NCI-H1105 treated with DMSO at 0.1 percent for 48 hours (cell line): ENCODE results near the gene MYMK.

ENCODE experiments used
- DNase-seq: peaks from one replicate; lab custom pipeline; 2025; lab: John Stamatoyannopoulos, UW

The MYMK gene

DNA sequence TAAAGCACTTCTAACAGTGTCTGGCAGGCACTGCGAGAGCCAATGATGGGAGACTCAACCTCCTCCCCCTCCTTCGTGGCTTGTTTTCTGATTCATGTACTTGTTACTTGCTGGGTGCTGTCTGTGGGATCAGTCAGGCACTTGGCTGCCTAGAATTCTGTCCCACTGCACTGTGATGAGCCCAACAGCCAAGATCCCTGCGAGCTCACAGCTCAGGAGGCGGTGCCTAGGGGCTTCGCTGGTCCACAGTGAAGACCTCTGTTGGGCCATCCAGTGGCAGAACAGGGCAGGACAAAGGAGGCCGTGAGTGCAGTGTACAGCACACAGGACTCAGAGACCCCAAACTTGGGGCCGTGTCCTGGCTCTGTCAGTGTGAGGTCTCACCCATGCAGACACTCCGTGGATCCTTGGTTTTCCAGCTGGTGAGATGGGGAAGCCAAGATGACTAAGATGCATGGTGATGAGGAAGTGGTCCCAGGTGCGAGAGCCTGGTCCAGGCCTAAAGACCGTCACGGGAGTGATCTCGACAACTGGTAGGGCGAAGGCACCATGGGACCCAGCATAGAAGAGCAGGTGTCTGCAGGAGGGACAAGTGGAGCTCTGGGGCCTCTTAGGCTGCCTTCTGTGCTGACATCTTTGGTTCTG, 19.5 kb downstream of the MYMK start:
- no peak for DNase-seq

DNA sequence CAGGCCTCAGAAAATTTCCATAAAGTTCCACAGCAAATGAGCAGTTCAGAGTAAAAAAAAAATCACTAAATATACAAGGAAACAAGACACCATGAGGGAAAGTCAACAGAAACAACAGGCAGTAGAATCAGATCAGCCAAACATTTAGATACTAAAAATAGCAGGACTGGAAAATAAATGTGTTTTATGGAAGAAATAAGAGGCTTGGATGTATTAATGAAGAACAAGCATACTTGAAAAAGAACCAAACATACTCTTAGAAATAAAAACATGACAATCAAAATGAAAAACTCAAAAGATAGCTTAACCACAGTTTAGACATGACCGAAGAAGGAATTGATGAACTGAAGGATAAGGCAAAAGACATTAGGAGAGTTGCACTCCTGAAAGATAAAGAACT, 22.6 kb downstream of the MYMK start:
- DNase-seq, result no peak

DNA sequence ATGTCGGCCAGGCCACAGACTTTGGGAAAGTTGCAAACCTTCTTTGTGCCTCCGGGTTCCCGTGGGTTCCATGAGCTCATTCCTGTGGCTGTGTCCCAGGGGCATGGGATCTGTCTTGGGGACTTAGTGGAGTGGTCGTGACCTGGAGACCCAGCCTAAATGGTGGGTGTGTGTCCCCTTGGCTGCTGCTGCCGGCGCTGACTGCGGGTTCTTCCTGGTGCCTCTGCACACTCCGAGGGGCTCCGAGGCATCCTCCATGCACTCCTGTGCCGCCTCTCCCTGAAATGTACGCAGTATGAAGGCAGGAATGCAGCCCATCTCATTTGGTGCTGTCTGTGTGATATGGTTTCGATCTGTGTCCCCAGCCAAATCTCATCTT, 24.9 kb downstream of the MYMK start:
- no peak for DNase-seq

DNA sequence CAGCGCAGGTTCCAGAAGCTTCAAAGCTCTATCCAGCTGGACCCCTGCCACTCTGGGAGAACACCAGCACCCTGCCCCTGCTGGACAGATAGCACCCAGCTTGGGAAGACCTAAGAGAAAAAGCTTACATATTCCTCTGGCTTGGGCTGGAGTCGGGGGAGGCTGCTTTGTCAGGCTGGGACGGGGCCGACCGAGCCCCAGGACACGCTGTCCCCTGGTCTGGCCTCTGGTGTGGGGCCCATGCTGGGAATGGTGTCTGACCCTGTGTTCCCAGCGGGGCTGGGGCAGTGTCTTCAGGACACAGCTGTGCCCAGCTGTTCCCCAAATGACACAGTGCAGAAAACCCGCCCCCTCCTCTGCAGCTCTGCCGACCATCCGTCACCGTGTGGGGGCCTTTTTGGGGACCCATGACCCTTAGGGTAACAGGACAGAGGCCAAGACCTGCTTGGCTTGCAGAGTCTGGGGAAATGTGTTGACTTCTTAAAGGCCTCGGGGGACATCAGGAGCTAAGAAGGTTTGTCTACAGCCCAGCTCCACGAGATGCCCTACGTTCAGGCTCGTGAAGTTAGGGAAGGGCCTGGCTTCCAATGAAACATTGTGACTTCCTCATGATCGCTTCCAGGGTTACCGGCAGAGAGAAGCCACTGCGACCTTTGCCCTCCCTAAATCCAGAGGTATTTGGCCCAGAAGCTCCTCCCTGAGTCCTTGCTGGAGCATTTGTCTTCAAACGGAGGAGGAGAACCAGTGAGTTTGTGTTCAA, 25.4 kb downstream of the MYMK start:
- no peak for DNase-seq

DNA sequence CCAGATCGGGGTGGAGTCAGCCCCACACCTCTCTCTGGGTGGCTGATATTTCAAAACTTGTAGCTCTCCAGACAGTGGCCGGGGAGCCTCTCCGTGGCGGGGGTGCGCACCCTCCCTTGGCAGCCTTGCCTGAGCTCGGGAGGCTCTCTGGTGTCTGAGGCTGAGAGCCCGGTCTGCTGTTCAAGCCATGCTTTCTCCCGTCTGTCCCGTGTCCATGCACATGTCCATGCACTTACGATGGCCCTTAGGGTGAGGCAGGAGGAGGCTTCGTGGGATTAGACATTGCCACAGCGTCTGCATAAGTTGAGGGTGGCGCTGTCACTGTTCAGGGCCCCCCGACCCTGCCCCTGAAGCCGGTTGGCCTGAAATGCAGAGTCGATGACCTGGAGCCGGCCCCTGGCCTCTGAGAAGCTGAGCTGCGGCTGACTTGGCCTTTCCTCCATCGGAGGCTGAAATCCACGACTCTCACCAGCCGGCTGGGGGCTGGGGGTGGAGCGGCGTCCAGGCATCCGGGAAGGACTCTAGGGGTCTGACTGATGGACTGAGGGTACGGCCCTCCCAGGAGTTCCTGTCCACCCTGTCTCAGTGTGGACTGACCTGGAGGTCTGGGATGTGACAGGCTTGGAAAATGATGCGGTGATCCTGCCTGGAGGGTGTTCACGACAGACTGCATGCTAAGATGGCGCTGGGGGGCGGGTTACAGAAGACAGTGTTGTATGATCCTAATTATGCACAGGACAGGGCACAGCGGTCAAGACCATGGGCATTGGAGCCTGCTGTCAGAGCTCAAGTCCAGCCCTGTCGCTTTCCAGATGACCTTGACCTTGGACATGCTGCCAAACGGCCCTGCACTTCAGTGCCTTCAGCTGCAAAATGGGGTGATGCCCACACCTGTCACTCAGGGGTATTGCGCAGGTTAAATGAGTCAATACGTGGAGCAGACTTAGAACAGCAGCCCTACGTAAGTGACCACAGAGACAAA, 27.6 kb downstream of the MYMK start:
- no peak for DNase-seq

DNA sequence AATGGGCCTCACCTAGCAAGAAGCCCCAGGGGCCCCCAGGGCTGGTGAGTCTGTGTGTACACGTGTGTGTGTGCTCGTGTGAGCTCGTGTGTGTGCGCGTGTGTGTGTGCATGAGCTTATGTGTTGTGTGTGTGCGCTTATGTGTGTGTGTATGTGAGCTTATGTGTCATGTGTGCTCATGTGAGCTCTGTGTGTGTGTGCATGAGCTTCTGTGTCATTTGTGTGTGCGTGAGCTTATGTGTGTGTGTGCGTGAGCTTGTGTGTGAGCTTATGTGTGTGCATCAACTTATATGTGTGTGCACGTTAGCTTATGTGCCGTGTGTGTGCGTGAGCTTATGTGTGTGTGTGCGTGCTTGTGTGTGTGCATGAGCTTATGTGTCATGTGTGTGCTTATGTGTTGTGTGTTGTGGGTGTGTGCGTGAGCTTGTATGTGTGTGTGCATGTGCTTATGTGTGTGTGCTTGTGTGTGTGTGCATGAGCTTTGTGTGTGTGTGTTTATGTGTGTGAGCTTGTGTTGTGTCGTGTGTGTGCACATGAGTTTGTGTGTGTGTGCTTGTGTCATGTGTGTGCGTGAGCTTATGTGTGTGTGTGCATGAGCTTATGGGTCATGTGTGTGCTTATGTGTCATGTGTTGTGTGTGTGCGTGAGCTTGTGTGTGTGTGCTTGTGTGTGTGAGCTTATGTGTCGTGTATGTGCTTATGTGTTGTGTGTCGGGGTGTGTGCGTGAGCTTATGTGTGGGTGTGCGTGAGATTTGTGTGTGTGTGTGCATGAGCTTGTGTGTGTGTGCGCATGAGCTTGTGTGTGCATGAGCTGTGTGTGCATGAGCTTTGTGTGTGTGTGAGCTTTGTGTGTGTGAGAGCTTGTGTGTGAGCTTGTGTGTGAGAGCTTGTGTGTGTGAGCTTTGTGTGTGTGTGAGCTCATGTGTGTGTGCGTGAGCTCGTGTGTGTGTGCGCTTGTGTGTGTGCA, 29.1 kb downstream of the MYMK start:
- DNase-seq, result no peak

DNA sequence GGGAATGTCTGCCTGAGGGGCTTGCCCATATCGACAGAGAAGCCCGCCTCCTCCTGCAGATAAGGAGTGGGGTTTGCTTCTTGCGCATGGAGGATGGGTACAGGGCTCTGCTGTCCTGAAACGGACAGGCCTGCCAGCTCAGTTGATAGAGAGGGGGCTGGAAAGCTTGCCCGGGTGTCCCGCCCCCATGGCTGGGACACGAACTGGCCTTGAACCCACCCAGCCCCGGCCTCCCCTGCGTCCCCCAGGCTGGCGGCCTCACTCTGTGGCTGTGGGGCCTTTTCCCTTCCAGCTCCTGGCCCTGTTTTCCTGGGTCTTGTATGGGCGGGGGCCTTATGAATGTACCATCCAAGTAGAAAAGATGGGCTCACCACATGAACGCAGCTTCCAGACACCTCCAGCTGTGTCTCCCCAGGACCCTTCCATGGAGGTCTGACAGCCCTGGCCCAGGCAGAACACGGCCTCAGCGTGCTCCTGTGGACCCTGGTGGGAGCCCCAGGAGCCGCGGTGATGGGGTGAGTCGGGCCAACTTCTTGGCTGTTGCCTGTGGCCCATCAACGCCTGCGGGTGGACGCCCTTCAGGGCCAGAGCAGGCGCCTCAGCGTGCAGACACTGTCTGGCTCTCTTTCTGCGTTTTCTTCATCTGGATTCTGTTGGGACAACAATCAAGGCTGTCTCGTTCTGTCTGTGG, 30.0 kb downstream of the MYMK start:
- DNase-seq, result no peak

DNA sequence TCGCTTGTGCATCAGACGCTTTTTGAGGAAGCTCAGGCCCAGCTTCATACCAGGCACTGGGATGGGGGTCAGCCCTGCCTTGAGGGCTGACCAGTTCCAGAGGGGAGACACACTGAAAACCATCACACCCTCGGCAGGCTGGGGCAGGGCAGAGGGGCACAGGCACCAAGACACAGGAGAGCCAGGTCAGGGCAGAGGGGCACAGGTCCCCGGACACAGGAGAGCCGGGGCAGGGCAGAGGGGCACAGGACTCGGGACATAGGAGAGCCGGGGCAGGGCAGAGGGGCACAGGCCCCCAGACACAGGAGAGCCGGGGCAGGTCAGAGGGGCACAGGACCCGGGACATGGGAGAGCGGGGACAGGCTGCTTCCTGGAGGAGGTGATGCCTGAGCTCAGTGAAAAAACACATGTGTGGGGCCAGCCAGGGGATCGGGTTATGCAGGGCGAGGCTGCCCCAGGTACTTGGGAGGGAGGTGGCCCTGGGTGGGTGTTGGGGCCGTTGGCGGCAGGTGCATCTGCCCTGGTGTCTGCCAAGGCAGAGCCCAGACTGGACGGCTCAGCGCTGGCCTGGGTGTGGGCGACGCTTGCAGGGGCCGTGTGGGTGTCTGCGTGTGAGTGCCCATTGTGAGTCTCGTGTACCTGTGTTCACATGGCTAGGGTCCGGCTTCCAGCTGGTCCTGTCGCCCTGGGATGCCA, 30.8 kb downstream of the MYMK start:
- no peak for DNase-seq

DNA sequence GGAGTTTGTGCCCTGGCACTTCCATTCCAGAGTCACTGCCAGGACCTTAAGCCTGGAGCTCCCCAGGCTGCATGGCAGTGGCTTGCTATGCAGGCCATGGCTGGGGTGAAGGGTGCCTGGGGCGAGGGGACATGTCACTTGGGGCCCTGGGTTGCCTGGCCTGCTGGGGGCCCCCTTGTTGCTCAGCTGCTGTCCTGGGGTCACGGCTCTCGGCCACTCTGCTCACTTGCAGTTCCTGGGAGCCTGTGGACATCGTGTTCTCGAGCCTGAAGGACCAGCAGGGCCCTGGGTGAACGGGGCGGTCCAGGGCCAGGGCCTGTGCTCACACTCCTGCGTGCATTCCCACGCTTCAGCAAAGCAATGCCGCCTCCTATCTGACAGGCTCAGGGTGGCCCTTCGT, 31.3 kb downstream of the MYMK start:
- DNase-seq, result no peak

DNA sequence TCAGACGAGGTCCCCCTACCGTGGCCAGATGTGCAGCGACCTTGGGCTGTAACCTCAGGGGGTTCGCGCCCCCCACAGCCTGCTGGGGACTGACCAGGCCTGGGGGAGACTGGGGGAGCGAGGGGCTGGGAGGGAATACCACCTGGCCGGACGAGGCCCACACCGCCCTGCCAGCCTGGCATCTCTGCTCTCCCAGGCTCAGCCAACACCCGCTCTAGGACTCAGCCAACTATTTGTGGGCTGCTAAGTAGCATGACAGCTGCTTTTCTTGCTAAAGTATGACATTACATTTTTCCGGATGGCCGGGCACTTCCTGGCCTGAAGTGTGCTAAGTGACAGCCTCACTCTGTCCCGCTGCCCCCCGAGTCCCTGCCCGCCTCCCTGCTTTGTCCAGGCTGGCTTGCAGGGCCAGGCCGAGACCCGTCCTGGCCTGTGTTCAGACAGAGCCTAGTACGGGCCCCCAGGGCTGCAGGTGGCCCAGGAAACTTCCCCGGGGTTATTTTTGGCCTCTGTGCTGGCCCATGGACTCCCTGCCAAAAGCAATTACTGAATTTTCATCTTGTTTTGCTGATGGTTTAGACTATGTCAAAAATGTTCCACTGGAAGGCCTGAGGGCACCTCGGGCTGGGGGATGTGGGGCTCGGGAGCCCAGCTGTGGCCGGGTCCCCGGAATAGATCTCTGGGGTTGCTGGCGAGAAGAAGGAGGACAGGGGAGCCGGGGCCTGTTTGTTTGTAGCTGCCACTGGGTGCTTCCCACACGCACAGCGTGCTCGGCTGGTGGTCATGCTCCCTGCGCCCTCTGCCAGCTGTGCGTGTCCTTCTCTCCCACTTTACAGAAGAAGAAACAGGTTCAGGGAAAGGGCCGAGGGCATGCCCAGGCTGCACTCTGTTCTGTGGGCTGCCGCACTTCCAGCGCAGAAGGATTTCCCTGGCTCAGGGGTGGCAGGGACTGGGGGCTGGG, 32.4 kb downstream of the MYMK start:
- no peak for DNase-seq

DNA sequence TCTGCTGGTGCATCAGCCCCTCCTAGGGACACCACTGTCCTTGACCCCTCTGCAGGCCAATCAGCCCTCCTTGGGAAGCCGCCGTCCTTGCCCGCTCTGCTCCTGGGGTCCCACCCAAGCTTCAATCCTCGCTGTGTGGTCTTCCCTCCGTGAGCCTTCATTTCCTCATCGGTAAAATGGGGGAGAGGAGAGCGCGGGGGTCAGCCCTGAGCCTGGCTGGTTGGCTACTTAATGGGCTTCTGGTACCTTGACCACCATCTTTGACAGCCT, 33.2 kb downstream of the MYMK start:
- DNase-seq, result no peak

DNA sequence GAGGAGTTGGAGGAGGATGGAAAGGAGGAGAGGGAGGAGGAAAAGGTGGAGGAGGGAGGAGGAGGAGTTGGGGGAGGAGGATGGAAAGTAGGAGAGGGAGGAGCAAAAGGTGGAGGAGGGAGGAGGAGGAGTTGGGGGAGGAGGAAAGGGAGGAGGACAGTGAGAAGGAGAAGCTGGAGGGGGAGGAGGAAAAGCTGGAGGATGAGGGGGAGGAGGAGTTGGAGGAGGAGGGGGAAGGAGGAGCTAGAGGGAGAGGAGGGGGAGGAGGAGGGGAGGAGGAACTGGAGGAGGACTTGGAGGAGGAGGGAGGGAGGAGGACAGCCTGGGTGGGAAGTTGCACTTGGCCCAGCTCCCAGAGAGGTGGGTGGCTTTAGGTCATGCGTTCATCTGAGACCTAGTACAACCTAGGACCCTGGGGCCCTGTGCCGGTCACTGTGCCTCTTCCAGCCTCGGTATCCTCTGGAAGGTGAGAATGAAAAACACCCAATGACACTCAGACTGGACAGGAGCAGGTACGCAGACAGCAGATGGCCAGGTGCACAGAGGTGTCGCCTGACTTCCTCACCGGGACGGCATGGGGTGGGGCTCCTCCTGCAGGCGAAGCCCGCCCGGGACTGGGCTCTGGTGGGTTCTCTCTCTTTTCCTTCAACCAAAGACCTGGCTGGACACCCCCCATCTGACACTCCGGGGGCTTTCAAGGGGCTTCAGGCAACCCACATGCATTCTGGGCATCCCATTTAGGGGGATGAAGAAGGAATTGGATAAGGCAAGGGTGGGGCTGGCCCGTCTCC, 33.7 kb downstream of the MYMK start:
- DNase-seq, result no peak

DNA sequence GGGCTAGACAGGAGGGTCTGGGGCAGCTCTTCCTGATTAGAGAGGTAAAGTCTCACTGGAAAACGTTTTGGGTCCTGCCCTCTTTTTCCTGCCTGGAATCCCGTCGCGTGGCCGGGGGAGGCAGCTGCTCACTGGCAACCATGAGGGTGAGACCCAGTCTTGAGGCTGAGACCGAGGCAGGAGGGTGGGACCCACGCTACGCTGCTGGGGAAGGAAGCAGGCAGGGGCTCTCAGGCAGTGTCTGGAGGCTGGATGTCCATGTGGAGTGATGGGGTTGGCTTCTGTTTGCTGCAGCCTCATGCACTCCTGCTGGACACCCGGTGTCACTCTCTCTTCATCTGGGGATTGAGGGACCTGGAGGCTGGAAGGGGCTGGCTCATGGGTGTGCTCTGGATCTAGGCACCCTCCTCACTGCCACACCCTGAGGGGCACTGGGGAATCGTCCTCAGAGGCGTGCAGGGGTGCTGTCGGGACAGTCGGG, 34.5 kb downstream of the MYMK start:
- no peak for DNase-seq

DNA sequence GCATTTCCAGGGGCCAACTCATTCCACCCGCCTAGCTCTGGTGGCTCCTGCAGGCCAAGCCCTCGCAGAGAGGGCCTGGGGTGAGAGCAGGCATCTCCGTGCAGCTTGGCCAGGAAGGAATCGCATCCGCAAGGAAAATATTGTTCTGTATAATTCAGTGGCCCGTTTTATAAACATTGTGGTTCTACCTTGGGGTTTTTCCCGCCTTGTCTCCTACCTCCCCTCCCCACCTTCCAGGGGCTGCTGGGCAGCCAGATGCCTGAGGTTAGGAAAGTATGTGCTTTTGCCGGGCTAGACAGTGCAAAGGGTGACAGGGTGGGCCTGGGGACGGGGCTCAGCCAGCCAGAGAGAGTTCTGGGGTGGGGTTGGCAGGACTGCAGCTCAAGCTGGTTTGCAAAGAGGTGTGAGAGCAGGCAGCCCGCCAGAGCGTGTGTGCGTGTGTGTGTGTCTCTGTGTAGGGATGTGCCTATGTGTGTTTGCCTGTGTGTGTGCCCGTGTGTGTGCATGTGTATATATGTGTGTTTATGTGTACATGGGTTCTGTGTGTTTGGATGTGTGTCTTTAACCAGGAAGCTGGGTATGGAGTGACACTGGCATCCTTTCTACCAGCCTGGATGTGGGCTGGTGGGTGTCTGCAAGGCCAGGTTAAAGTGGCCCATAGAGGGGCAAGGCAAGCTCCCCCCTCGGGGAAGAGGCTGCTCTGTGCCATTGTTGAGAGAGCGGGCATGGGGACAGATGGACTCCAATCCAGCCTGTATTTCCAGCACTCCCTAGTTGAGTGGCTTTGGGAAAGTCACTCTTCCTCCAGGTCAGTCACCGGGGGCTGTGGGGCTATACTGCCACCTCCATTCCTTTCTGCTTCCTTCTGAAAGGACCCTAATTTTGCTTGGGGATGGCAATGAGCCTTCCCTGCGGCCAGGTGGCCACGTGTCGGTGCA, 35.2 kb downstream of the MYMK start:
- no peak for DNase-seq

DNA sequence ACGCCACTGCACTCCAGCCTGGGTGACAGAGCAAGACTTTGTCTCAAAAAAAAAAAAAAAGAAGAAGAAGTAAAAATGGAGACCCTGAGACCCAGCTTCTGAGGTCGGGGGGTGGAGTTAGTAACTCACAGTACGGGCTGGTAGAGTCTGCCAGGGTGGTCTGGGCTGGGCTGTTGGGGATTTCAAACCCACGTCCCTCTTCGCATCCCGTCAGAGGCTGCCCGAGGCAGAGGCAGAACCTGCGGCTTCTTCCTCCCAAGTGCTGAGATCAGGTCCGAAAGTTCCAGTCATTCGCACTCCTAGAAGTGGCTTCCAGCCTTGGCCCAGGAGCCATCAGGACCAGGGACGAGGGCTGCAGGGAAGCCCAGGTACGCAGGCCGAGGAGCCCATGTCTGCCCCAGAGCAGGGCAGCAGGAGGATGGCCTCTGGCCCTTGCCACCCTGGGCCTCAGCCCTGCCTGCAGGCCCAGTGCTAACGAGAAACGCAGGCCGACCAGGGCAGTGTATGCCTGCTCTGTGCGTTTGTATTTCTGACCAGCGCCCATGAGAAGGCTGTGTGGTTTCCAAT, 36.0 kb downstream of the MYMK start:
- DNase-seq, result no peak

DNA sequence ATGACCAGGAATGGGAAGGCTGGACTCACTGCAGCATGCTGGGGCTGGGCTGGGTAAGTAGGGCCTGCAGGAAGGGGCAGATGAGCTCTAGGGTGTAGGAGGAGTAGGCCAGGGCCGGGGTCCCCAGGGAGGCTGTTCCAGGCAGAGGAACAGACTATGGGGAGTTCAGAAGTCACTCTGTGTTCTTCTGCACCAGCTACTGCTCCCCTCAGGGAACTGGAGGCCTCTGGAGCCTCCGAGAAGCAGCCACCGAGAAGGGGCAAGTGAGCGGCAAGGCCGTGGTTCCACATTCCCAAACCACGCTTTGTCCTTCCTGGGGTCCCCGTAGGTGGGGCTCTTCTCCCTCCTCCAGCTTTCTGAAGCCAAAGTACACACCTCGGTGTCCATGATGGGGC, 37.4 kb downstream of the MYMK start:
- DNase-seq, result no peak
